KMS-11 (cell line): Measurements from ENCODE around the gene MED13L.

ENCODE experiments used
- H2AFZ ChIP-seq: fragments of 200-600 bp; sonication (generic); 2 replicates; pipeline ENCODE4 v1.6.1; 2016; ENCODE audit warnings: antibody characterized with exemption, mixed run types, low read depth
- H3K27ac ChIP-seq: fragments of 200-600 bp; sonication (generic); 2 replicates; pipeline ENCODE4 v1.6.1; 2016; ENCODE audit warnings: mild to moderate bottlenecking, mixed run types
- H3K27me3 ChIP-seq: fragments of 200-600 bp; sonication (generic); 2 replicates; pipeline ENCODE4 v1.6.1; 2017; ENCODE audit warnings: mild to moderate bottlenecking, low read depth, mixed run types, moderate library complexity; ENCODE audit not compliant: insufficient read depth
- H3K36me3 ChIP-seq: fragments of 200-600 bp; sonication (generic); 2 replicates; pipeline ENCODE4 v1.6.1; 2017; ENCODE audit warnings: mild to moderate bottlenecking, mixed run types; ENCODE audit not compliant: insufficient read depth
- H3K4me1 ChIP-seq: fragments of 200-600 bp; sonication (generic); 2 replicates; pipeline ENCODE4 v1.6.1; 2016; ENCODE audit warnings: mild to moderate bottlenecking, low read depth, mixed run types; ENCODE audit not compliant: poor library complexity, severe bottlenecking
- H3K4me2 ChIP-seq: fragments of 200-600 bp; sonication (generic); 2 replicates; pipeline ENCODE4 v1.7.0; 2016; ENCODE audit warnings: mild to moderate bottlenecking, mixed run types
- H3K4me3 ChIP-seq: fragments of 200-600 bp; sonication (generic); IDR thresholded peaks from 2 replicates; pipeline ENCODE4 v1.6.1; 2017; ENCODE audit warnings: low read depth, low read length, mixed read lengths; ENCODE audit not compliant: insufficient read depth
- H3K79me2 ChIP-seq: fragments of 200-600 bp; sonication (generic); 2 replicates; pipeline ENCODE4 v1.6.1; 2016; ENCODE audit warnings: low read depth, mixed run types; ENCODE audit not compliant: insufficient read depth
- H3K9ac ChIP-seq: fragments of 200-600 bp; sonication (generic); 2 replicates; pipeline ENCODE4 v1.6.1; 2016; ENCODE audit warnings: mild to moderate bottlenecking, mixed run types
- H4K20me1 ChIP-seq: fragments of 200-600 bp; sonication (generic); 2 replicates; pipeline ENCODE4 v1.6.1; 2016; ENCODE audit warnings: mild to moderate bottlenecking, mixed run types; ENCODE audit not compliant: insufficient read depth
- CTCF ChIP-seq: fragments of 200-600 bp; sonication (generic); conservative IDR thresholded peaks from 2 replicates; pipeline ENCODE4 v1.6.1; 2017; ENCODE audit warnings: low read depth, mild to moderate bottlenecking, antibody characterized with exemption, low read length, moderate library complexity, mixed read lengths

The MED13L gene

DNA sequence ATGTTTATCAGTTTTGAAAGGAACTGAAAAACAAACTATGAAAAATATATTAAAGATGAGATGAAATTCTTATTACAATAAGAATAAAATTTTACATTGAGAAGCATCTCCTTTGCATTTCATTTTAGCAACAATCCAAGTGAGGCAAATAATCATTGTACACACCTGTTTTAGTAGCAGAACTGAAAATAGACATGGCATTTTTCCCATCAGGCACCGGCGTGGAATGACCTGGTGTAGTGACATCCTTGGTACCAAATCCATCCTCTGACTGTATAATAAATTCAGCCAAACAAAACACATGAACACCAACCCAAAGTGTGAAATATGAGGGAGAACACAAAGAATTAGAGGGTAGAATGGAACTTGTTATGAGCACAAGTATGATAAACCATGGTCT, 271.4 kb downstream of the MED13L start:
- H3K36me3 ChIP-seq = no peaks in the 10 kb centered on the region
- no peak overlapping the region for H3K4me3 ChIP-seq
- H3K4me2 ChIP-seq = no peak overlapping the region
- no peak overlapping the region for H3K27ac ChIP-seq
- H3K79me2 ChIP-seq = 0 out of 2 replicates have a peak, but pooled peaks cover 3% of the 10 kb centered on the region
- H3K27me3 ChIP-seq = no peaks in the 10 kb centered on the region
- H3K9ac ChIP-seq = no peak overlapping the region
- peaks cover 3% of the 10 kb centered on the region for H3K4me1 ChIP-seq
- no peak for TF ChIP-seq CTCF
- no peaks in the 10 kb centered on the region for H4K20me1 ChIP-seq
- no peak overlapping the region for H2AFZ ChIP-seq

DNA sequence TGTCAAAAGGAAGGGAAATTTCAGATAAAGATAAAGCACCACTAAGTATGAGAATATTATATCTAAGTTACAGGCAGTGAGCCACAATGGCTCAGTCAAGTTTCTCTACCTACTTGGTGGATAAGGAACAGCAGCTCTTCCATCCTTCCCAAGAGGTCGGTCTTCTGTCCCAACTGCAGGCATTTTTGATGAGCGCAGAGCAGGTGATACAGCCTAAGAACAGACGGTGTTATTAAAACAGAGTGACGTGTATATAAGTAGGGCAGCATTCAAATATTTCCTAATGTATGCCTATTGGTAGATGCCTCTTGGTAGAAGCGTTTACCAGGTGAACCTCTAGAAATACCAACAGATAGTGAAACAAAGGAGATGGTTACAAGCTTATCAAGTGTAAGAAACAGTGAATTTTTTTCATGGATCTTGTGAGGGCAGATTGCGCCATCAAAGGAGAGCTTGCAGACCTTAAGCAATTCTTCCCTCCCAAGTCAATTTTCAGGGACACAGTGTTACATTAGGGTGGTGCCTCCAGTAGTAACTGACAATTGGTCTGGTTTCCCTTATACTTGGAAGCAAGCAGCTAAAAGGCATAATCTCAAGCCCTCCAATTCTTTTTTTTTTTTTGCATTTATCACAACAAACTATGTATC, 274.5 kb downstream of the MED13L start:
- H3K9ac ChIP-seq = no peak overlapping the region
- no peaks in the 10 kb centered on the region for H3K36me3 ChIP-seq
- H2AFZ ChIP-seq = no peak overlapping the region
- no peaks in the 10 kb centered on the region for H4K20me1 ChIP-seq
- TF ChIP-seq CTCF = no peak
- no peak overlapping the region for H3K4me2 ChIP-seq
- H3K4me1 ChIP-seq = peaks cover 4% of the 10 kb centered on the region
- H3K27ac ChIP-seq = no peak overlapping the region
- no peak overlapping the region for H3K4me3 ChIP-seq
- no peaks in the 10 kb centered on the region for H3K27me3 ChIP-seq
- no peaks in the 10 kb centered on the region for H3K79me2 ChIP-seq

- Histone ChIP-seq H3K4me3 (no peak overlapping the region), H3K4me1 (peaks cover 8% of the 10 kb centered on the region), H3K36me3 (no peaks in the 10 kb centered on the region), H3K27ac (no peak overlapping the region), H2AFZ (no peak overlapping the region), H3K27me3 (no peaks in the 10 kb centered on the region), H3K4me2 (no peak overlapping the region), H3K9ac (no peak overlapping the region), H3K79me2 (no peaks in the 10 kb centered on the region), H4K20me1 (no peaks in the 10 kb centered on the region)
- TF ChIP-seq CTCF = no peak
Measured at GRCh38 chr12:116000252-116000651, 277.2 kb downstream of the MED13L start.

DNA sequence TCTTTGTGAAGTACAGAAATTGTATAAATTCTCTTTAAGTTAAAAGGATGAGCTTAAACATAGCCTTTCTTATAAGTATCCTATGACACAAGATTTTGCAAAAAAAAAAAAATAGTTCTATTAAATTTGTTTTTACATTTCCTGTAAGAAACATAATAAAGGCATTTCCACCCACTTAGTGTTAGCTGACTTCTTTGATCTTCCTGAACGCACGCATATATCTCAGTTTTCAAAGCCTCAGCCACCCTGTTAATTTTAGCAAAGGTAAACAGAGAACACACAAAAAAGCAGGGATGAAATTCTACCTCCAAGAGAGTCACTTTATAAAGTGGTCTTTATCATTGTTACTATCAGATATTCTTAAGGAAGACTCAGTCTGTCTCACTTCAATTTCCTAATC, 277.9 kb downstream of the MED13L start:
- Histone ChIP-seq H3K36me3 (no peaks in the 10 kb centered on the region), H3K4me3 (no peak overlapping the region), H3K27ac (no peak overlapping the region), H3K4me2 (no peak overlapping the region), H2AFZ (no peak overlapping the region), H3K9ac (no peak overlapping the region), H3K27me3 (no peaks in the 10 kb centered on the region), H4K20me1 (no peaks in the 10 kb centered on the region), H3K4me1 (peaks cover 8% of the 10 kb centered on the region), H3K79me2 (no peaks in the 10 kb centered on the region)
- TF ChIP-seq CTCF = no peak
